ENCODE data around the gene RIOK2. TPM values are rescaled to one million over a fixed set of nuclear protein-coding genes. Genes with fewer than 3 reads are reported as not detected.

The RIOK2 gene
- total and polyA plus RNA-seq, 4 donors, result 4.1 to 11.8 (median 10.1) TPM

GRCh38 chr5:97125125-97125683, 57.8 kb downstream of the RIOK2 start (continued):
- no peak for TF ChIP-seq RAD21 (IDR thresholded peaks at IDR 0.05)

DNA sequence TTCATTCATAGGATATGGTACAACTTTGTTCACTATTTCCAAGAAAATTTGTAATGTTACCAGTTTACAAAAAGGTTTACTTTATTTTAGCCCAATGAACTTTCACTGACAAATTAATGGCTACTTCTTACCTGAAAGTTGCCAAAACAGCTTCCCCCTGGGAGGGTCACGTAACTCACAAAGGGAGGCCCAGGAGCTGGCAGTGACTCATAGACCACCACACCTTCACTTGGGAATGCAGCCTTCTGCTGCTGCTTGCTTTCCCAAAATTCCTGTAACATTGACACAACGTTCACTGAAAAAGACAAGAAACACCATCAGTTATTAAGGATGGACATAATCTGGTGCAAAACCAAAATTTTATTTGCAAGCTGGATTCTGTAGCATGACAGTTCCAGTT, 58.7 kb downstream of the RIOK2 start:
- H3K27me3 ChIP-seq (ENCODE audit: control insufficient read depth in 4 of 4, insufficient read depth in 4 of 4, low read length in 3 of 4), result peaks cover 0 to 2% (median 0%) of the 10 kb centered on the region in 4 donors

More for the DNA sequence above, 58.7 kb downstream of the RIOK2 start:
- Histone ChIP-seq H3K9me3 (ENCODE audit: control insufficient read depth in 4 of 4, low read length in 3 of 4) (no peaks in the 10 kb centered on the region), H3K4me1 (ENCODE audit: control insufficient read depth in 4 of 4, insufficient read depth in 4 of 4, low read length in 3 of 4) (no peaks in the 10 kb centered on the region), H3K36me3 (ENCODE audit: control insufficient read depth in 4 of 4, insufficient read depth in 3 of 4, low read depth in 1 of 4, low read length in 3 of 4) (no peaks in the 10 kb centered on the region), H3K4me3 (ENCODE audit: low read depth in 1 of 3, low read length in 3 of 3) (no peak overlapping the region), H3K27ac (ENCODE audit: low read depth in 1 of 2, low read length in 2 of 2) (no peak overlapping the region), H3K9ac (ENCODE audit: low read depth in 1 of 2, low read length in 2 of 2) (no peak overlapping the region)
- 76% methylated on average over 2 of the region's 2 CpGs for WGBS
- no peak for TF ChIP-seq ATF3 (IDR thresholded peaks at IDR 0.05)
- no peak for TF ChIP-seq REST (IDR thresholded peaks at IDR 0.05)
- TF ChIP-seq, protein P1, sequence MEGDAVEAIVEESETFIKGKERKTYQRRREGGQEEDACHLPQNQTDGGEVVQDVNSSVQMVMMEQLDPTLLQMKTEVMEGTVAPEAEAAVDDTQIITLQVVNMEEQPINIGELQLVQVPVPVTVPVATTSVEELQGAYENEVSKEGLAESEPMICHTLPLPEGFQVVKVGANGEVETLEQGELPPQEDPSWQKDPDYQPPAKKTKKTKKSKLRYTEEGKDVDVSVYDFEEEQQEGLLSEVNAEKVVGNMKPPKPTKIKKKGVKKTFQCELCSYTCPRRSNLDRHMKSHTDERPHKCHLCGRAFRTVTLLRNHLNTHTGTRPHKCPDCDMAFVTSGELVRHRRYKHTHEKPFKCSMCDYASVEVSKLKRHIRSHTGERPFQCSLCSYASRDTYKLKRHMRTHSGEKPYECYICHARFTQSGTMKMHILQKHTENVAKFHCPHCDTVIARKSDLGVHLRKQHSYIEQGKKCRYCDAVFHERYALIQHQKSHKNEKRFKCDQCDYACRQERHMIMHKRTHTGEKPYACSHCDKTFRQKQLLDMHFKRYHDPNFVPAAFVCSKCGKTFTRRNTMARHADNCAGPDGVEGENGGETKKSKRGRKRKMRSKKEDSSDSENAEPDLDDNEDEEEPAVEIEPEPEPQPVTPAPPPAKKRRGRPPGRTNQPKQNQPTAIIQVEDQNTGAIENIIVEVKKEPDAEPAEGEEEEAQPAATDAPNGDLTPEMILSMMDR (IDR thresholded peaks at IDR 0.05; ENCODE audit: low read depth, low read length, missing input control), result no peak
- no peak for TF ChIP-seq HNF4G (IDR thresholded peaks at IDR 0.05)
- no peak for TF ChIP-seq JUND (IDR thresholded peaks at IDR 0.05)
- no peak for TF ChIP-seq GABPA (IDR thresholded peaks at IDR 0.05 in 1 of 2, conservative IDR thresholded peaks at IDR 0.05 in 1 of 2)
- TF ChIP-seq YY1 (IDR thresholded peaks at IDR 0.05), result no peak
- no peak for TF ChIP-seq FOXA2 (IDR thresholded peaks at IDR 0.05)
- TF ChIP-seq NR2F2 (IDR thresholded peaks at IDR 0.05), result no peak
- TF ChIP-seq SP1 (IDR thresholded peaks at IDR 0.05), result no peak
- TF ChIP-seq FOXA1 (IDR thresholded peaks at IDR 0.05), result no peak
- no peak for TF ChIP-seq EGR1 (IDR thresholded peaks at IDR 0.05; ENCODE audit: low read depth in 2 of 2)
- TF ChIP-seq RAD21 (IDR thresholded peaks at IDR 0.05), result no peak
- TF ChIP-seq MAX (IDR thresholded peaks at IDR 0.05), result no peak
- TF ChIP-seq TAF1 (conservative IDR thresholded peaks at IDR 0.05), result no peak
- no peak for TF ChIP-seq RXRA (IDR thresholded peaks at IDR 0.05)
- TF ChIP-seq, protein P2, sequence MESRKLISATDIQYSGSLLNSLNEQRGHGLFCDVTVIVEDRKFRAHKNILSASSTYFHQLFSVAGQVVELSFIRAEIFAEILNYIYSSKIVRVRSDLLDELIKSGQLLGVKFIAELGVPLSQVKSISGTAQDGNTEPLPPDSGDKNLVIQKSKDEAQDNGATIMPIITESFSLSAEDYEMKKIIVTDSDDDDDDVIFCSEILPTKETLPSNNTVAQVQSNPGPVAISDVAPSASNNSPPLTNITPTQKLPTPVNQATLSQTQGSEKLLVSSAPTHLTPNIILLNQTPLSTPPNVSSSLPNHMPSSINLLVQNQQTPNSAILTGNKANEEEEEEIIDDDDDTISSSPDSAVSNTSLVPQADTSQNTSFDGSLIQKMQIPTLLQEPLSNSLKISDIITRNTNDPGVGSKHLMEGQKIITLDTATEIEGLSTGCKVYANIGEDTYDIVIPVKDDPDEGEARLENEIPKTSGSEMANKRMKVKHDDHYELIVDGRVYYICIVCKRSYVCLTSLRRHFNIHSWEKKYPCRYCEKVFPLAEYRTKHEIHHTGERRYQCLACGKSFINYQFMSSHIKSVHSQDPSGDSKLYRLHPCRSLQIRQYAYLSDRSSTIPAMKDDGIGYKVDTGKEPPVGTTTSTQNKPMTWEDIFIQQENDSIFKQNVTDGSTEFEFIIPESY (IDR thresholded peaks at IDR 0.05), result no peak
- DNase-seq (ENCODE audit: low spot score), result no peak

Data from liver (tissue), 9 donors.